Subcutaneous adipose tissue (tissue), 4 donors: ENCODE results near the gene CXXC5. TPM values are rescaled to one million over a fixed set of nuclear protein-coding genes. Genes with fewer than 3 reads are reported as not detected.

Experiments used
- total RNA-seq, 4 donors: library from RNA; depleted of rRNA; stranded (reverse); fragments of >200 nt; gene quantifications; one replicate each; pipeline ENCODE4 v1.1.0, GENCODE V29; 2016
- TF ChIP-seq, protein P1 (sequence below): fragments of 450-650 bp; IDR thresholded peaks from one replicate; pipeline ENCODE4 v1.5.1; 2016; ENCODE audit warnings: low read depth, mild to moderate bottlenecking, control low read depth, antibody characterized with exemption, moderate library complexity

CXXC5 gene
- total RNA-seq, 4 donors from 2014 or later = 19.1 to 68.4 (median 45.7) TPM

DNA sequence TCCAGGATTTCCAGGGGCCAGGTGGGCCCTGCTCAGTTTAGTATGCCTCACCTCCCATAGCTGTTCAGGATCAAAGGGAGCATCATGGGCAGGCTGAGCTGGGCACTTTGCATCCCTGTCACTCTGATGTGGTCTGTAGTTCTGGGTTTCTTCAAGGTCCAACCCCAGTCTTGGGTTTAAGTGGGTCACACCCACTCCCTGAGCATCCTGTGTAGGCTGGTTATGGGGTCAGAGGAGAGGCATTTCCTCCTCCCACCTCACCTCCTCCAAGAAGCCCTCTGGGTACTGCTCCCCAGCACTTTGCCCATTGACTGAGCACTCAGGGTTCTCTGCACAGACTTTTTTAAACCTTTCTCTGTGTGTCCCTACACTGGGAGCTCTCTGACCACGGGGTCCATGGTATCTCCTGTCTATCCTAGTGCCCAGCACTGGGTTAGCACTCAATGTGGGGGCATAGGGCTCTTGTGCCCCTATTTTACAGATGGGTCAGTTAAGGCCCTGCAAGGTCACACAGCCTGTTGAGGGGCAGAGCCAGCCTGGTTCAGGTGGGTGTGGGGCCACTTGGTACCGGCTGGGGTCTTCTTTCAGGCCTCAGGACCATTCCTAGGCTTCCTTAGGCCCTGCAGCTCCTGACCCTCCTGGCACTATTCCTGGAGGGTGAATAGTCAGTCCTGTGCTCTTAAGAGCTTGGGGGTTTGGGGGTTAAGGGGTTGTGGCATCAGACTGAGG lies 19.0 kb downstream of the CXXC5 start:
- TF ChIP-seq, protein P1, sequence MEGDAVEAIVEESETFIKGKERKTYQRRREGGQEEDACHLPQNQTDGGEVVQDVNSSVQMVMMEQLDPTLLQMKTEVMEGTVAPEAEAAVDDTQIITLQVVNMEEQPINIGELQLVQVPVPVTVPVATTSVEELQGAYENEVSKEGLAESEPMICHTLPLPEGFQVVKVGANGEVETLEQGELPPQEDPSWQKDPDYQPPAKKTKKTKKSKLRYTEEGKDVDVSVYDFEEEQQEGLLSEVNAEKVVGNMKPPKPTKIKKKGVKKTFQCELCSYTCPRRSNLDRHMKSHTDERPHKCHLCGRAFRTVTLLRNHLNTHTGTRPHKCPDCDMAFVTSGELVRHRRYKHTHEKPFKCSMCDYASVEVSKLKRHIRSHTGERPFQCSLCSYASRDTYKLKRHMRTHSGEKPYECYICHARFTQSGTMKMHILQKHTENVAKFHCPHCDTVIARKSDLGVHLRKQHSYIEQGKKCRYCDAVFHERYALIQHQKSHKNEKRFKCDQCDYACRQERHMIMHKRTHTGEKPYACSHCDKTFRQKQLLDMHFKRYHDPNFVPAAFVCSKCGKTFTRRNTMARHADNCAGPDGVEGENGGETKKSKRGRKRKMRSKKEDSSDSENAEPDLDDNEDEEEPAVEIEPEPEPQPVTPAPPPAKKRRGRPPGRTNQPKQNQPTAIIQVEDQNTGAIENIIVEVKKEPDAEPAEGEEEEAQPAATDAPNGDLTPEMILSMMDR = no peak

DNA sequence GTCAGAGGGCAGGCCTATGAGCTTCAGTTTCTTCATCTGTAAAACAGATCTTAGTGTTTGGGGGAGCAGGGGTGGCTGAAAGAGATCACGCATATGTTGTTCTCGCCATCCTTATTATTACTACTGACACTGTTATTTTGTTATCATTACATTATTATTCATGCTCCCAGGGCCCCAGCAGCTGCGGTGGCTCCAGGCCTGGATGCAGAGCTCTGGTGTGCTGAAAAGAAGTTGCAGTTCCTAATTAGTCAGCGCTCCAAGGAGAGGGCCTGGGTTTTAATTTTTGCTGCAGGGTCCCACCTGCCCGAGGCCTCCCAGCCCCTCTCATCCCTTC lies 19.5 kb downstream of the CXXC5 start:
- TF ChIP-seq, protein P1 = no peak

DNA sequence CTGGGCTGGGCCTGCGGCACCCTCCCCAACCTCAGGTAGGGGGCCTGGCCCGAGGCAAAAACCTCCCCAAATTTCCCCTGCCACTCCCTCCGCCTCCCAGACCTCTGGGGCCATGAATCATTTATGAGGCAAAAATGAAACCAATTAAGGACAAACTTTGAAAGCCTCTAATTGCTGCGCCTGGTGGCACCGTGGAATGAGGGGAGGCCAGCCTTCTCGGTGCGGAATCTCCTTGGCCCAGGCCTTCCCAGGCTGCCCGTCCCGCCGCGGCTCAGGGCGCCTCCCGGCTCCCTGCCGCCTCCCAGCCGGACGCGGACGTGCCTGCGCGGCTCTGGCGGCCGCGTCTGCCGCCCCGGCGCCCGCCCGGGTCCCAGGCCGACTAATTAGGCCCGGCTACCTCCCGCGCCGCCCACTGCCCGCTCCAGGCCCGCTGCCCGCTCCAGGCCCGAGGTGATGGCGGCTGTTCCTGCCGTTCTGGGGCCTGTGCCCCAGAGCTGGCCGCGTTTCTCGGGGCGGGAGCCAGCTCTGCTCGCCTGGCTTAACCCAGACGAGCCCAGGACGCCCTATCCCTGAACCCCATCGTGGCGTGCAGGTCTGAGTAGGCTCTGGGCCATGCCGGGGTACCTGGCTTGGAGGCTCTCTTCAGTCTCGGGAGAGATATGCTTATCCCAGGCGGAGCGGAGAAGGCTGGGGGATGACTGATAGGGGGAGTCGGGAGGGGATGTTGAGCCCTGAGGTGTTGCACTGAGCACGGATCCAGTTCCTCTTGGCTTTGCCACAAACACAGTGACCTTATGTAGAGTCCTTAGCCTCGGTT lies 20.1 kb downstream of the CXXC5 start:
- TF ChIP-seq, protein P1 = no peak

DNA sequence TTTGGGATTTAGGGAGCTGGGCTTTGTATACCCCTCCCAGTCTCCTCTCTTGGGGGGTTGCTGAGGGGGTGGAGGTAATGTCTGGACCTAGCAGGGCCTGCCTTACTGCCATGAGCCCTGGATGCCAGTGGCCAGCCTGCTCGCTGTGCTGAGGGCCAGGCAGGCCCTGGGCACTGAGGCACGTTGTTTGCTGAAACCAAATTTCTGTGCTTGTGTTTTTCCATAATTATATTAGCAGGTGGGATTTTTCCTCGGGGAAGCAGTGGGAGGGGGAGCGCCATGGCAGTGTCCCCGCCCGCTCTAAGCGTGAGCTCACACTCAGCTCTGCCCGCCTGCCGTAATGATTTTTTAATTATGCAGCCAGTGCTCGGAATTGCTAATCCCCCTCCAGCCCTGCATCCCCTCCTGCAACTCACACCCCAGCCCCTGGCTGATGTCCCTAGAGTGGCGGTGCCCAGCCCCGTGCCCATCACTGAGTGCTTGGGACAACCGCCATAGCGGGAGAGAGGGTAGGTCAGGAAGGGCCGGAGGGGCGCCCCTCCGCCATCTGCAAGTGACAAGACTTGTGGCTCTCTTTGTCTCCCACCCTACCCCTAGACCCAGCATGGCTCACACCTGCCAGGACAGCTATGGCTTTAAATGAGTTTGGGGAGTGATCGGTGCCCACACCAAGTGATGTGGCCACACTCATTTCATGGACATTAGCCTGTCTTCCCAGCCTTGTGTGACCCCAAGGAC lies 20.9 kb downstream of the CXXC5 start:
- TF ChIP-seq, protein P1 = no peak

DNA sequence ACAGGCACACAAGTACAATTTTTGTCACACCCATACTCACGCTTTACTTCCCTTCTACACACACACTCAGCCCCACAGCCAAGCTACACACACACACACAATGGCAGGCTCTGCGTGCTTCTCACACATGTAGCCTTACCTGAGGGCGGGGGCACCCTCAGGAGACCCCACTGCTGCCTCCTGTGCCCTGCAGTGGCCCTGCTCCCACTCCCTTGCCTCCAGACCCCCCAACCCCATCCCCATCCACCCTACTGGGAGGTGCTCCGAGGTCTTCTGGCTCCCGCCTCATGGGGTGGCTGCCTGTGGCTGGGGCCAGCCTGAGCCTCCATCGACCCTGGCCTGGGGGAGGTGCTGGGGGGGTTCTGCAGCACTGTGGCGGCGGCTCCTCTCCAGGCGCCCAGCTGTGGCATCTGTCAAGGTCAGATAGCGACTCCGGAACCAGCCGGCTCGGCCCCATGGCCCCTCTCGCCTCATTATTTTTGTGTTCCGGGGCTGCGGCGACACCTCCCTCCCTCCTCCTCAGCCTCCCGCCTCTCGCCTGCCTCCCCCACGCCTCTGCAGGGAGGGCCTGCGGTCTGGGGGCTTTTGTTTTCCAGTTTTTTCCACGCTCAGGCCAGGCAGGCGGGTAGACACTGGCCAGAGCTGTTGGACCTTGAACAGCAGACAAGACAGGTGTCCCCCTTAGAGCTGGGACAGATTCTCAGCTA lies 21.7 kb downstream of the CXXC5 start:
- TF ChIP-seq, protein P1 = no peak

DNA sequence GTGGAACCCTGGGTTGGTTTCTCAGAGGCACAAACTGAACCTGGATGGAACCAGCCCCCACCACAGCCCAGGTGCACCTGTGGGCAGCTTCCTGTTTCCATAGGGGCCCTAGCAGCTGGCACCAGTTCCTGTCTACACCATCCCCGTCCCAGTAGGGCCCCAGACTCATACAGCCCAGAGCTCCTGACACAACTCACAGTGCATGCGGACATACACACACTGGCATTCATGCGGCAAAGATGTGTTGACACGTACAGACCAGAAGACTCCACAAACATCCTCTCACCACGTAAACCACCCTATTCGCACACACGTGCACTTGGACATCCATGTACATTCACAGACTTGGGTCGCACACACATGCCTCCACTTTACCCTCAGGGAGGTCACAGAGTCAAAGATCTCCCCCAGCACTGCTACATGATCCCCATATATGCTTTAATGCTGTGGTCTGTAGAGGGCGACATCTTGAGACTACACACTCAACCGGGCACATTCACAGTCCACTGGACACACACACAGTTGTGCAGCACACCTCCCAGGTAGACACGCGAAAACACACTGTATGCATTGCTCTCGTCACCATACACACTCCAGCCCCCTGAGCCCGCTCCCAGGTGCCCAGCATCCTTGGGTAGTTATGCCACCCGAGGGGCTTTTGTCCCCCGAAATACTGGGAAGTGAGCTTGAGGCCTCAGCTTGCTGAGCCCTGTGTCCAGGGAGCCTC lies 22.4 kb downstream of the CXXC5 start:
- TF ChIP-seq, protein P1 = no peak
